H1 (cell line): ENCODE measurements around the gene P3H2. TPM values are rescaled to one million over a fixed set of nuclear protein-coding genes. Genes with fewer than 3 reads are reported as not detected.

ENCODE experiments used
- CTCF ChIA-PET: fragments of 300-600 bp; sonication (Branson Sonifier 250); formaldehyde crosslinking; loops from one replicate; lab custom pipeline; 2021; ENCODE audit not compliant: partially characterized antibody; lab: Charles Lee
- POLR2A ChIA-PET: fragments of 300-600 bp; sonication (Branson Sonifier 250); formaldehyde crosslinking; loops from one replicate; lab custom pipeline; 2021; ENCODE audit warnings: inconsistent platforms; ENCODE audit not compliant: partially characterized antibody; lab: Charles Lee
- DNase-seq, 2 experiments: peaks; one replicate each; pipeline versions ENCODE4 v3.0.0 to v3.0.0-alpha.2; 2010 to 2022; ENCODE audit warnings: low spot score in 2 of 2, low read depth in 1 of 2, mixed read lengths in 1 of 2
- FAIRE-seq: peaks from 2 replicates; lab custom pipeline; 2011; peaks lifted over from hg19 to GRCh38; lab: Jason Lieb, UNC
- H2AFZ ChIP-seq: 2 replicates; pipeline ENCODE4 v1.8.1; 2012; ENCODE audit warnings: low read length, inconsistent platforms
- H2AK5ac ChIP-seq: 2 replicates; pipeline ENCODE4 v1.6.1; 2013; ENCODE audit warnings: low read depth, low read length
- H2BK120ac ChIP-seq: replicated peaks from 2 replicates; pipeline ENCODE3; 2013; ENCODE audit warnings: low read depth, low read length, inconsistent platforms
- H2BK12ac ChIP-seq: 2 replicates; pipeline ENCODE4 v1.6.1; 2013; ENCODE audit warnings: low read depth, low read length
- H2BK15ac ChIP-seq: 2 replicates; pipeline ENCODE4 v1.6.1; 2013; ENCODE audit warnings: low read length
- H2BK20ac ChIP-seq: 2 replicates; pipeline ENCODE4 v1.6.1; 2013; ENCODE audit warnings: low read length
- H2BK5ac ChIP-seq: 2 replicates; pipeline ENCODE4 v1.6.1; 2013; ENCODE audit warnings: low read depth, low read length
- H3K14ac ChIP-seq: 2 replicates; pipeline ENCODE4 v1.6.1; 2013; ENCODE audit warnings: inconsistent platforms; ENCODE audit not compliant: insufficient read length
- H3K18ac ChIP-seq: 2 replicates; pipeline ENCODE4 v1.6.1; 2013; ENCODE audit warnings: low read length; ENCODE audit errors: extremely low read depth
- H3K23ac ChIP-seq: 2 replicates; pipeline ENCODE4 v1.6.1; 2013; ENCODE audit warnings: inconsistent platforms; ENCODE audit not compliant: insufficient read length
- H3K23me2 ChIP-seq: 2 replicates; pipeline ENCODE4 v1.6.1; 2013; ENCODE audit warnings: low read depth, low read length
- H3K27ac ChIP-seq: 2 replicates; pipeline ENCODE4 v1.6.1; 2011; ENCODE audit warnings: low read depth, low read length, inconsistent platforms
- H3K27me3 ChIP-seq, 4 experiments: replicated peaks in 1 of 4; 1 replicate in 1 of 4; 2 replicates in 3 of 4; pipeline versions ENCODE4 v1.6.1 to v1.8.1; 2011 to 2013; ENCODE audit warnings: low read length in 3 of 4, mild to moderate bottlenecking in 3 of 4, inconsistent platforms in 2 of 4, mixed read lengths in 2 of 4, moderate library complexity in 1 of 4; ENCODE audit not compliant: control insufficient read depth in 3 of 4, insufficient read depth in 3 of 4; ENCODE audit errors: extremely low read depth in 1 of 4
- H3K36me3 ChIP-seq, 4 experiments: 2 replicates each; pipeline versions ENCODE4 v1.6.1 to v1.8.1; 2011 to 2013; ENCODE audit warnings: mild to moderate bottlenecking in 4 of 4, low read length in 3 of 4, moderate library complexity in 2 of 4, control low read depth in 1 of 4, inconsistent platforms in 1 of 4; ENCODE audit not compliant: insufficient read depth in 4 of 4, control insufficient read depth in 2 of 4
- H3K4ac ChIP-seq: replicated peaks from 2 replicates; pipeline ENCODE3; 2013; ENCODE audit warnings: low read length, low read depth, mixed read lengths, inconsistent platforms; ENCODE audit not compliant: insufficient read length
- H3K4me1 ChIP-seq, 4 experiments: replicated peaks in 1 of 4; 1 replicate in 1 of 4; 2 replicates in 3 of 4; pipeline versions ENCODE4 v1.6.1 to v1.8.1; 2011 to 2013; ENCODE audit warnings: low read length in 3 of 4, inconsistent platforms in 2 of 4, mixed read lengths in 1 of 4; ENCODE audit not compliant: insufficient read depth in 4 of 4, control insufficient read depth in 3 of 4
- H3K4me2 ChIP-seq, 2 experiments: 2 replicates each; pipeline versions ENCODE4 v1.6.1 to v1.8.1; 2011 to 2013; ENCODE audit warnings: low read depth in 2 of 2, low read length in 2 of 2, control low read depth in 1 of 2, inconsistent platforms in 1 of 2, mild to moderate bottlenecking in 1 of 2; ENCODE audit not compliant: insufficient read depth in 1 of 2
- H3K4me3 ChIP-seq, 4 experiments: fragments of 200-600, 300-600 bp in 1 of 4; sonication (generic), shearing (Covaris generic), sonication (Bioruptor Twin) in 1 of 4; 2 replicates each; pipeline versions ENCODE4 v1.5.1 to v1.8.1; 2011 to 2016; ENCODE audit warnings: low read length in 4 of 4, low read depth in 3 of 4, control low read depth in 2 of 4, inconsistent platforms in 2 of 4, mild to moderate bottlenecking in 2 of 4, mixed read lengths in 1 of 4, moderate library complexity in 1 of 4; ENCODE audit not compliant: insufficient read depth in 2 of 4; ENCODE audit errors: extremely low read depth in 1 of 4
- H3K56ac ChIP-seq: replicated peaks from 2 replicates; pipeline ENCODE3; 2013; ENCODE audit warnings: low read depth, mild to moderate bottlenecking, mixed read lengths, low read length, inconsistent platforms; ENCODE audit not compliant: insufficient read length
- H3K79me1 ChIP-seq: 2 replicates; pipeline ENCODE4 v1.6.1; 2013; ENCODE audit warnings: low read depth, low read length, control low read depth
- H3K79me2 ChIP-seq, 2 experiments: 2 replicates each; pipeline versions ENCODE4 v1.6.1 to v1.8.1; 2012 to 2013; ENCODE audit warnings: low read length in 2 of 2, mild to moderate bottlenecking in 2 of 2, inconsistent platforms in 1 of 2; ENCODE audit not compliant: insufficient read depth in 2 of 2, control insufficient read depth in 1 of 2
- H3K9ac ChIP-seq, 4 experiments: replicated peaks in 1 of 4; 1 replicate in 1 of 4; 2 replicates in 3 of 4; pipeline versions ENCODE4 v1.6.1 to v1.8.1; 2011 to 2013; ENCODE audit warnings: low read depth in 3 of 4, low read length in 3 of 4, control low read depth in 2 of 4, mild to moderate bottlenecking in 2 of 4, moderate library complexity in 2 of 4, inconsistent platforms in 1 of 4; ENCODE audit errors: extremely low read depth in 1 of 4
- H3K9me3 ChIP-seq, 2 experiments: 2 replicates each; pipeline versions ENCODE4 v1.6.1 to v1.8.1; 2012 to 2013; ENCODE audit warnings: mild to moderate bottlenecking in 2 of 2, moderate library complexity in 2 of 2, control low read depth in 1 of 2, inconsistent platforms in 1 of 2, low read depth in 1 of 2, low read length in 1 of 2, mixed read lengths in 1 of 2; ENCODE audit not compliant: insufficient read depth in 2 of 2
- H4K20me1 ChIP-seq, 2 experiments: replicated peaks in 1 of 2; 2 replicates each; pipeline versions ENCODE3 to v1.8.1; 2011 to 2013; ENCODE audit warnings: inconsistent platforms in 2 of 2, low read length in 2 of 2, mild to moderate bottlenecking in 1 of 2; ENCODE audit not compliant: insufficient read depth in 2 of 2, control insufficient read depth in 1 of 2
- H4K5ac ChIP-seq: 2 replicates; pipeline ENCODE4 v1.6.1; 2013; ENCODE audit warnings: low read length, low read depth, mixed read lengths, inconsistent platforms; ENCODE audit not compliant: insufficient read length
- H4K8ac ChIP-seq: 2 replicates; pipeline ENCODE4 v1.8.0; 2013; ENCODE audit warnings: mild to moderate bottlenecking, moderate library complexity, low read length, inconsistent platforms; ENCODE audit not compliant: insufficient read depth; ENCODE audit errors: extremely low read depth
- H4K91ac ChIP-seq: replicated peaks from 2 replicates; pipeline ENCODE3; 2013; ENCODE audit warnings: low read length, mixed read lengths, inconsistent platforms; ENCODE audit not compliant: insufficient read length
- BACH1 ChIP-seq: IDR thresholded peaks from 2 replicates; pipeline ENCODE4 v1.6.1; 2012; ENCODE audit warnings: low read length, improper control_type of control experiment
- CEBPB ChIP-seq: IDR thresholded peaks from 2 replicates; pipeline ENCODE4 v1.6.1; 2012; ENCODE audit warnings: low read depth, low read length
- CTBP2 ChIP-seq: IDR thresholded peaks from 2 replicates; pipeline ENCODE4 v1.7.0; 2011; ENCODE audit warnings: borderline replicate concordance, mild to moderate bottlenecking, moderate library complexity, mixed read lengths, low read length; ENCODE audit not compliant: insufficient read depth, insufficient read length
- CTCF ChIP-seq, 3 experiments: IDR thresholded peaks; 1 replicate in 2 of 3; 2 replicates in 1 of 3; pipeline versions ENCODE4 v1.5.1 to v1.6.1; 2011; ENCODE audit warnings: low read length in 3 of 3, mild to moderate bottlenecking in 3 of 3, inconsistent platforms in 2 of 3, low read depth in 1 of 3, moderate library complexity in 1 of 3; ENCODE audit not compliant: insufficient read depth in 1 of 3; ENCODE audit errors: control extremely low read depth in 1 of 3
- EGR1 ChIP-seq: IDR thresholded peaks from 2 replicates; pipeline ENCODE4 v1.6.1; 2011; ENCODE audit warnings: low read depth, low read length, borderline replicate concordance
- POLR2A ChIP-seq, 2 experiments: IDR thresholded peaks; 1 replicate in 1 of 2; 2 replicates in 1 of 2; pipeline ENCODE4 v1.6.1; 2011; ENCODE audit warnings: low read depth in 2 of 2, low read length in 2 of 2, mild to moderate bottlenecking in 2 of 2; ENCODE audit errors: control extremely low read depth in 1 of 2
- WGBS, 2 experiments: shearing (Covaris generic) in 1 of 2; methylation state at CpG; one replicate each; pipeline versions ENCODE4 v1.1.6 to v1.1.7; 2013 to 2015; ENCODE audit warnings: low lambda C conversion rate in 2 of 2, mixed read lengths in 2 of 2, inconsistent platforms in 1 of 2, low coverage in 1 of 2, missing lambda C conversion rate in 1 of 2; ENCODE audit not compliant: insufficient replicate concordance in 2 of 2, insufficient coverage in 1 of 2, insufficient read length in 1 of 2; ENCODE audit errors: extremely low coverage in 1 of 2, missing lambda C conversion rate in 1 of 2; 5-methylcytosine and 5-hydroxymethylcytosine counted together
- polyA plus RNA-seq, 7 experiments: library from polyadenylated mRNA; depleted of rRNA in 3 of 7; stranded (reverse) in 5 of 7; unstranded in 2 of 7; fragments of >200 nt in 5 of 7; fragments of 200-250 nt in 2 of 7; gene quantifications; 1 replicate in 5 of 7; 2 replicates in 1 of 7; 4 replicates in 1 of 7; pipeline versions ENCODE4 v1.2.1 to v1.2.3, GENCODE V29; 2011 to 2013; ENCODE audit warnings: missing spikeins in 2 of 7, mixed read lengths in 2 of 7
- total RNA-seq: library from RNA; stranded (reverse); fragmentation: NEBNext Ultra II Directional; extraction: Animal tissue kit (Norgen Biotek cat#: 25700); gene quantifications from 2 replicates; pipeline ENCODE4 v1.2.1, GENCODE V29; 2021

Gene P3H2
- total and polyA plus RNA-seq, 2 of the 8 experiments (the other 6 are each of a cell fraction or from before 2014, with no cell fraction given) = 40.5 to 60.4 TPM

- Histone ChIP-seq H2BK15ac (no peak overlapping the region), H3K4me2 (no peak overlapping the region), H4K8ac (no peak overlapping the region), H3K23ac (no peak overlapping the region), H3K27me3 (no peaks in the 10 kb centered on the region), H3K36me3 (no peaks in the 10 kb centered on the region), H3K23me2 (no peaks in the 10 kb centered on the region), H3K56ac (no peak overlapping the region), H3K9me3 (no peaks in the 10 kb centered on the region), H4K20me1 (no peaks in the 10 kb centered on the region), H3K4me1 (peaks cover 1 to 10% (median 9%) of the 10 kb centered on the region in 4 experiments; a peak in 4 of 7 replicates), H3K79me1 (no peaks in the 10 kb centered on the region), H4K5ac (no peak overlapping the region), H3K4ac (no peak overlapping the region), H2AFZ (no peak overlapping the region), H4K91ac (no peak overlapping the region), H3K27ac (no peak overlapping the region), H3K9ac (no peak overlapping the region), H2AK5ac (no peak overlapping the region), H2BK20ac (no peak overlapping the region), H3K18ac (no peak overlapping the region), H2BK5ac (no peak overlapping the region), H2BK120ac (no peak overlapping the region), H2BK12ac (no peak overlapping the region), H3K79me2 (no peaks in the 10 kb centered on the region; a peak in 1 of 4 replicates), H3K4me3 (no peak overlapping the region), H3K14ac (no peak overlapping the region)
- CTCF ChIA-PET = interaction anchor here (0.9 kb wide), 1 partner anchor 13 kb away, joined by 3 read pairs; no protein-coding TSS in a partner anchor
- FAIRE-seq (no peak), DNase-seq (no peak)
- WGBS, 2 experiments = 89% methylated on average over 2 of the region's 2 CpGs; no CpG with 5 or more reads in 1 of the 2 experiments
- POLR2A ChIA-PET = no interaction called here
- TF ChIP-seq CTCF (IDR thresholded peaks at IDR 0.05; ENCODE audit: control extremely low read depth in 1 of 3, insufficient read depth in 1 of 3, low read depth in 1 of 3, low read length in 3 of 3) (no peak), CTBP2 (no peak), BACH1 (no peak), CEBPB (no peak), POLR2A (IDR thresholded peaks at IDR 0.05; ENCODE audit: control extremely low read depth in 1 of 2, low read depth in 2 of 2, low read length in 2 of 2) (no peak), EGR1 (no peak)
Measured at GRCh38 chr3:190008432-190008831, 112.3 kb downstream of the P3H2 start.
